Measurements from ENCODE around the gene HSPA12A. TPM values are rescaled to one million over a fixed set of nuclear protein-coding genes. Genes with fewer than 3 reads are reported as not detected.

Gene HSPA12A
- total RNA-seq, 1 experiment from 2014 or later = 2.4 TPM

DNA sequence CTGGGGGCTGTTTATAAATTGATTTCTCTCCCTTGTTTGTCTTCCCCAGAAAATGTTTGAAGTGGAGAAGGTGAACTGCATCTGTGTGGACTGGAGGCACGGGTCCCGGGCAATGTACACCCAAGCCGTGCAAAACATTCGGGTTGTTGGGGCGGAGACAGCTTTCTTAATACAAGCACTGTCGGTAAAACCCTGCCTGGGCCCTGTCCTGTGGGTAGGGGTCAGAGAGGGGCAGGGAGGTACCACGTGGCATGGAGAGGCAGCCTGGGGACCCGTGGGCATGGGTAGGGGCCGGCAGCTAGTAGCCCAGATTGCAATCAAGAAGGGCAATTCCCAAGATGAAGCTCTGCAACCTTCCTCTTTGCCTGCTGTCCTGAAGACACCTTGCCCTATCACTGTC, 115.6 kb downstream of the HSPA12A start:
- no TSS peak for BruUV-seq (replicated peaks)
- intact Hi-C loops (cut with micrococcal nuclease; ENCODE audit: unreplicated experiment) = loop anchor here (1.0 to 10.0 kb wide), 2 partner anchors 161 to 548 kb away; no protein-coding TSS in a partner anchor
- Mint-ChIP-seq H3K9me3 (ENCODE audit: low read depth, unreplicated experiment) (no peaks in the 10 kb centered on the region), H3K27me3 (ENCODE audit: unreplicated experiment) (peaks cover 53% of the 10 kb centered on the region), H3K27ac (ENCODE audit: unreplicated experiment) (no peak overlapping the region), H3K4me3 (ENCODE audit: low read depth, unreplicated experiment) (no peak overlapping the region), H3K36me3 (ENCODE audit: insufficient read depth, unreplicated experiment) (no peaks in the 10 kb centered on the region), H3K4me1 (ENCODE audit: low read depth, unreplicated experiment) (no peaks in the 10 kb centered on the region)
- DNase-seq = no peak
- TF ChIP-seq, protein P1, sequence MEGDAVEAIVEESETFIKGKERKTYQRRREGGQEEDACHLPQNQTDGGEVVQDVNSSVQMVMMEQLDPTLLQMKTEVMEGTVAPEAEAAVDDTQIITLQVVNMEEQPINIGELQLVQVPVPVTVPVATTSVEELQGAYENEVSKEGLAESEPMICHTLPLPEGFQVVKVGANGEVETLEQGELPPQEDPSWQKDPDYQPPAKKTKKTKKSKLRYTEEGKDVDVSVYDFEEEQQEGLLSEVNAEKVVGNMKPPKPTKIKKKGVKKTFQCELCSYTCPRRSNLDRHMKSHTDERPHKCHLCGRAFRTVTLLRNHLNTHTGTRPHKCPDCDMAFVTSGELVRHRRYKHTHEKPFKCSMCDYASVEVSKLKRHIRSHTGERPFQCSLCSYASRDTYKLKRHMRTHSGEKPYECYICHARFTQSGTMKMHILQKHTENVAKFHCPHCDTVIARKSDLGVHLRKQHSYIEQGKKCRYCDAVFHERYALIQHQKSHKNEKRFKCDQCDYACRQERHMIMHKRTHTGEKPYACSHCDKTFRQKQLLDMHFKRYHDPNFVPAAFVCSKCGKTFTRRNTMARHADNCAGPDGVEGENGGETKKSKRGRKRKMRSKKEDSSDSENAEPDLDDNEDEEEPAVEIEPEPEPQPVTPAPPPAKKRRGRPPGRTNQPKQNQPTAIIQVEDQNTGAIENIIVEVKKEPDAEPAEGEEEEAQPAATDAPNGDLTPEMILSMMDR (IDR thresholded peaks at IDR 0.05; ENCODE audit: unreplicated experiment) = no peak
- CTCF ChIA-PET = interaction anchor here (1.0 to 2.6 kb wide), 4 partner anchors 162 to 548 kb away, joined by 3 to 12 read pairs (median 8); no protein-coding TSS in a partner anchor

DNA sequence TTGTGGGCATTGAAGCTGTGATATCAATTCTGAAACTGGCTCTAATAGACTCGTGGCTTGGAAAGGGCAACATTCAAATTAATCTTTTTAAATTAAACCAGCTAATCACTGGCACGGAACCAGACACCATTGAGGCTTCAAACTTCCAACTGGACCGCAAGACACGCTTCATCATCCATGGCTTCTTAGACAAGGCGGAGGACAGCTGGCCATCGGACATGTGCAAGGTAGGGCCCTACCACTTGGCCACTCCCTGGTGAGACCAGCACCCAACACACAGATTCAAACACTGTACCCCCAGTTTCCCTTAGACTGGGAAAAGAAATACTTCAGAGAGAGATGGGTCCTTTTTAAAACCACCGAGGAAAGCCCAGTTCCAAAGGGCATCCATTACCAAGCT, 116.5 kb downstream of the HSPA12A start:
- no peak overlapping the region for H3K27ac Mint-ChIP-seq (ENCODE audit: unreplicated experiment)
- no peak overlapping the region for H3K4me3 Mint-ChIP-seq (ENCODE audit: low read depth, unreplicated experiment)
- CTCF ChIA-PET = interaction anchor here (2.6 kb wide), 1 partner anchor 163 kb away, joined by 12 read pairs; no protein-coding TSS in a partner anchor
- no TSS peak for BruUV-seq (replicated peaks)
- H3K36me3 Mint-ChIP-seq (ENCODE audit: insufficient read depth, unreplicated experiment) = no peaks in the 10 kb centered on the region
- intact Hi-C loops (cut with micrococcal nuclease; ENCODE audit: unreplicated experiment) = loop anchor here (10.0 kb wide), 1 partner anchor 549 kb away; no protein-coding TSS in a partner anchor
- H3K4me1 Mint-ChIP-seq (ENCODE audit: low read depth, unreplicated experiment) = no peaks in the 10 kb centered on the region
- TF ChIP-seq, protein P1 (IDR thresholded peaks at IDR 0.05; ENCODE audit: unreplicated experiment) = no peak
- no peaks in the 10 kb centered on the region for H3K9me3 Mint-ChIP-seq (ENCODE audit: low read depth, unreplicated experiment)
- H3K27me3 Mint-ChIP-seq (ENCODE audit: unreplicated experiment) = peaks cover 56% of the 10 kb centered on the region
- DNase-seq = no peak

DNA sequence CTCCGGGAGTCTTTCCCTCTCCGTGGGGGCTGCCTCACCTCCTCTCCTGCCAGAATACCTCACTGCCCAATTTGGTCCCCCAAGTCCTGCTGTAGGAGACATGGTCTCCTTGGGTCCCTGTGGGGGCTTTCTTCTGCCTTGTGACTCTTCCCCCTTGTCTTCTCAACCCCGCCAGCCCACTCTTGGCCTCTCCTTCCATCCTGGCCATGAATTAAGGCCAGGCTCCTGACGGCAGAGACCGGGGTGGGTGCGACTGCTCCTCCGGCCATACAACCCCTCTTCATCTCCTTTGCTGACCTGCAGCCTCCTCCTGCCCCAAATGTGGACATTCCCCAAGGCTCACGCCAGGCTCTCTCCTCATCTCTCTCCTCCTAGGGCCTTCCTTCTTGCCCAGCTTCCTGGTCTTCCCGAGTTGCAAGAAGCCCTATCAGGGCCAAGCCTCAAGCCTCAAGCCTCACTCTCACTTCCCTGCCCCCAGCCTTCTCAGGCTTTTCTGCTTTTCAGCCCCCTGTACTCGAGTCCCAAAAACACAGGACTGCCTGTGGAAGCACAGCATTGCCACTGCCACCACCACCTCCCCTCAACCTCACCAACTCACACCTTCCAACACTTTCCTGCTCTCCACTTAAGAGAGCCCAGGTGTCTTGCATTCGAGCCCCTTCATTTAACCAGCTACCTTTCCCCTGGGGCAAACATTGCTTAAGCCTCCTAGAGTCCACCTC, 120.3 kb downstream of the HSPA12A start:
- H3K4me3 Mint-ChIP-seq (ENCODE audit: low read depth, unreplicated experiment) = no peak overlapping the region

DNA sequence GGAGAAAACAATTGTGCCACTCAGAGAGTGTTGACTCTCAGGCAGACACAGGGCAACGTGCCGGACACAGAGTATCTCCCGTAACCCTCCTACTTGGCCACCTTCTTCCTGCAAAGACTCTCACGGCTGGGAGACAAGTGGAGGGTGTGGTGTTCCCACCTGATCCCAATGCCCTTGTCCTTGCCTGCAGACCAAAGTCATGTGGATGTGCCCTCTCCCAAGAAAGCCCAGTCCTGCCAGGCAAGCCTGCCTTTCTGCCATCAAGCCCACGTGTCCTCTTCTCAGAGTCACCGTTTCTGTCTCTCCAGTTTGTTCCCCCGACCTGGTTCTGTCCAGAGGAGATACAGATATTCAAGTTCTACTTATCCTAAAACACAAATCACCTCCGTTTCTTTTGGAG, 120.9 kb downstream of the HSPA12A start:
- no peak for DNase-seq
- no peaks in the 10 kb centered on the region for H3K36me3 Mint-ChIP-seq (ENCODE audit: insufficient read depth, unreplicated experiment)
- no peak overlapping the region for H3K4me3 Mint-ChIP-seq (ENCODE audit: low read depth, unreplicated experiment)
- peaks cover 41% of the 10 kb centered on the region for H3K27me3 Mint-ChIP-seq (ENCODE audit: unreplicated experiment)
- intact Hi-C loops (cut with micrococcal nuclease; ENCODE audit: unreplicated experiment) = loop anchor here (10.0 kb wide), 1 partner anchor 553 kb away; no protein-coding TSS in a partner anchor
- no peak overlapping the region for H3K27ac Mint-ChIP-seq (ENCODE audit: unreplicated experiment)
- CTCF ChIA-PET = no interaction called here
- BruUV-seq (replicated peaks) = no TSS peak
- H3K9me3 Mint-ChIP-seq (ENCODE audit: low read depth, unreplicated experiment) = no peaks in the 10 kb centered on the region
- H3K4me1 Mint-ChIP-seq (ENCODE audit: low read depth, unreplicated experiment) = no peaks in the 10 kb centered on the region
- TF ChIP-seq, protein P1 (IDR thresholded peaks at IDR 0.05; ENCODE audit: unreplicated experiment) = no peak

More for the DNA sequence above, 120.3 kb downstream of the HSPA12A start:
- Mint-ChIP-seq H3K9me3 (ENCODE audit: low read depth, unreplicated experiment) (no peaks in the 10 kb centered on the region), H3K27me3 (ENCODE audit: unreplicated experiment) (peaks cover 34% of the 10 kb centered on the region), H3K27ac (ENCODE audit: unreplicated experiment) (no peak overlapping the region), H3K36me3 (ENCODE audit: insufficient read depth, unreplicated experiment) (no peaks in the 10 kb centered on the region), H3K4me1 (ENCODE audit: low read depth, unreplicated experiment) (no peaks in the 10 kb centered on the region)
- intact Hi-C loops (cut with micrococcal nuclease; ENCODE audit: unreplicated experiment) = loop anchor here (10.0 kb wide), 1 partner anchor 553 kb away; no protein-coding TSS in a partner anchor
- CTCF ChIA-PET = no interaction called here
- no TSS peak for BruUV-seq (replicated peaks)
- TF ChIP-seq, protein P1 (IDR thresholded peaks at IDR 0.05; ENCODE audit: unreplicated experiment) = no peak
- DNase-seq = no peak

Other genes starting within 250 kb of the HSPA12A start
- gene PNLIP, start 196.6 kb downstream of the HSPA12A start, total RNA-seq (2022) = not detected in 2 replicates
- not detected in 2 replicates for gene PNLIPRP1, start 151.6 kb downstream of the HSPA12A start, total RNA-seq (2022)
- gene PNLIPRP2, start 121.6 kb downstream of the HSPA12A start, total RNA-seq (2022) = not detected in 2 replicates
- 0.12 TPM in 1 of 2 replicates, not detected in the other for gene ENO4, start 106.9 kb upstream of the HSPA12A start, total RNA-seq (2022)